GM21723 (cell line): ENCODE measurements around the gene MAP3K14.

Experiments
- ATAC-seq: cut with Tn5 transposase; IDR thresholded peaks from one replicate; pipeline ENCODE4 v1.9.1; 2021; ENCODE audit warnings: mild to moderate bottlenecking, moderate library complexity; ENCODE audit not compliant: unreplicated experiment

MAP3K14 gene

GRCh38 chr17:45225051-45225700 is 91.6 kb downstream of the MAP3K14 start:
- no peak for ATAC-seq

GRCh38 chr17:45224671-45225050 is 92.2 kb downstream of the MAP3K14 start:
- ATAC-seq = no peak

- no peak for ATAC-seq
Observed at GRCh38 chr17:45223539-45224528, 93.0 kb downstream of the MAP3K14 start.

GRCh38 chr17:45222996-45223538 is 93.8 kb downstream of the MAP3K14 start:
- ATAC-seq = no peak

GRCh38 chr17:45222289-45222995 is 94.4 kb downstream of the MAP3K14 start:
- ATAC-seq = no peak

GRCh38 chr17:45222014-45222288 is 94.9 kb downstream of the MAP3K14 start:
- no peak for ATAC-seq

GRCh38 chr17:45221081-45222013 is 95.5 kb downstream of the MAP3K14 start, which contains the start of gene FMNL1:
TSS of gene FMNL1 (plus strand) at chr17:45221885. CDS start at chr17:45222125, 240 bp downstream.
- ATAC-seq = no peak

- no peak for ATAC-seq
Observed at GRCh38 chr17:45220079-45220478, 96.7 kb downstream of the MAP3K14 start.

- no peak for ATAC-seq
Observed at GRCh38 chr17:45218895-45219661, 97.7 kb downstream of the MAP3K14 start.
